ENCODE results near the gene POU2AF3.
"Not testable (repeated sequence)": the region's sequence is repeated elsewhere in the genome, so short reads cannot be mapped to it uniquely, and the experiment has no call there.

The POU2AF3 gene

GRCh38 chr11:111272420-111272819, 25.9 kb upstream of the POU2AF3 start:
- no peaks in the 10 kb centered on the region for H3K36me3 ChIP-seq (ENCODE audit: control insufficient read depth, insufficient read depth, low read length)
- no peaks in the 10 kb centered on the region for H3K27me3 ChIP-seq (ENCODE audit: control insufficient read depth, insufficient read depth, low read length)
- H3K4me1 ChIP-seq (ENCODE audit: control insufficient read depth, insufficient read depth, low read length) = no peaks in the 10 kb centered on the region
- no peak overlapping the region for H3K4me3 ChIP-seq (ENCODE audit: low read depth, low read length)
- no peak overlapping the region for H3K9ac ChIP-seq (ENCODE audit: low read length)
- H3K9me3 ChIP-seq (ENCODE audit: control insufficient read depth, insufficient read depth, low read depth, low read length) = no peaks in the 10 kb centered on the region
- H3K27ac ChIP-seq (ENCODE audit: low read depth, low read length) = no peak overlapping the region

DNA sequence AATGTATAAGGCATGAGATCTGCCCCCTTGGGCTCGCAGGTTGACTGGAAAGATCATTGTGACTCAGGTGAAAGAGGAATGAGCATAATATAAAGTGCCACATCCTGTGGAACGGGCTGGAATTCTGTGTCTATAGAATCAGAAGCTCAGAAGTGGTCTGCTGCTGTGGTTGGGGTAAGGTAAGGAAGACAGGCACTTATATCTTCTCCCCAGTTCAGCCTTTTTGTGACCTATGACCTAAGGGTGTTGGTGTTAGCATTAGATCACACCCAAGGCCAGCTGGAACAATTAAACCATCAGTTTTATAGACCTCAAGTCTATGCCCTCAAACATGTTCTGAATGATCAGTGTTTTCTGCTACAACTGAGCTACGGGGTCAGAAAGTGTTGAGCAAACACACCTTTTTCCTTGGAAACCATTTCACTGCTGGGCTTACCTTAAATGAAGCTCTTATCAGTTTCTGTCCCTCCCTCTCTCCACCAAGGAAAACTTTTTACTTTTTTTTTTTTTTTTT, 15.7 kb upstream of the POU2AF3 start:
- Histone ChIP-seq H3K4me3 (ENCODE audit: low read depth, low read length) (no peak overlapping the region), H3K27me3 (ENCODE audit: control insufficient read depth, insufficient read depth, low read length) (no peaks in the 10 kb centered on the region), H3K9ac (ENCODE audit: low read length) (no peak overlapping the region), H3K36me3 (ENCODE audit: control insufficient read depth, insufficient read depth, low read length) (no peaks in the 10 kb centered on the region), H3K4me1 (ENCODE audit: control insufficient read depth, insufficient read depth, low read length) (no peaks in the 10 kb centered on the region), H3K9me3 (ENCODE audit: control insufficient read depth, insufficient read depth, low read depth, low read length) (no peaks in the 10 kb centered on the region), H3K27ac (ENCODE audit: low read depth, low read length) (no peak overlapping the region)

GRCh38 chr11:111283945-111284481, 14.3 kb upstream of the POU2AF3 start:
- Histone ChIP-seq H3K4me3 (ENCODE audit: low read depth, low read length) (no peak overlapping the region), H3K4me1 (ENCODE audit: control insufficient read depth, insufficient read depth, low read length) (no peaks in the 10 kb centered on the region), H3K27me3 (ENCODE audit: control insufficient read depth, insufficient read depth, low read length) (no peaks in the 10 kb centered on the region), H3K9ac (ENCODE audit: low read length) (no peak overlapping the region), H3K9me3 (ENCODE audit: control insufficient read depth, insufficient read depth, low read depth, low read length) (no peaks in the 10 kb centered on the region), H3K27ac (ENCODE audit: low read depth, low read length) (no peak overlapping the region), H3K36me3 (ENCODE audit: control insufficient read depth, insufficient read depth, low read length) (no peaks in the 10 kb centered on the region)

GRCh38 chr11:111285189-111286091, 12.9 kb upstream of the POU2AF3 start:
- no peak overlapping the region for H3K4me3 ChIP-seq (ENCODE audit: low read depth, low read length)
- no peak overlapping the region for H3K9ac ChIP-seq (ENCODE audit: low read length)
- no peak overlapping the region for H3K27ac ChIP-seq (ENCODE audit: low read depth, low read length)
- no peaks in the 10 kb centered on the region for H3K27me3 ChIP-seq (ENCODE audit: control insufficient read depth, insufficient read depth, low read length)
- no peaks in the 10 kb centered on the region for H3K36me3 ChIP-seq (ENCODE audit: control insufficient read depth, insufficient read depth, low read length)
- no peaks in the 10 kb centered on the region for H3K9me3 ChIP-seq (ENCODE audit: control insufficient read depth, insufficient read depth, low read depth, low read length)
- H3K4me1 ChIP-seq (ENCODE audit: control insufficient read depth, insufficient read depth, low read length) = no peaks in the 10 kb centered on the region

- no peaks in the 10 kb centered on the region for H3K36me3 ChIP-seq (ENCODE audit: control insufficient read depth, insufficient read depth, low read length)
- H3K4me3 ChIP-seq (ENCODE audit: low read depth, low read length) = no peak overlapping the region
- no peaks in the 10 kb centered on the region for H3K4me1 ChIP-seq (ENCODE audit: control insufficient read depth, insufficient read depth, low read length)
- H3K9ac ChIP-seq (ENCODE audit: low read length) = no peak overlapping the region
- H3K27ac ChIP-seq (ENCODE audit: low read depth, low read length) = no peak overlapping the region
- no peaks in the 10 kb centered on the region; the same call in 1 of the 2 replicates for H3K27me3 ChIP-seq (ENCODE audit: control insufficient read depth, insufficient read depth, low read length)
- no peaks in the 10 kb centered on the region for H3K9me3 ChIP-seq (ENCODE audit: control insufficient read depth, insufficient read depth, low read depth, low read length)
Measured at GRCh38 chr11:111291764-111292163, 6.6 kb upstream of the POU2AF3 start.

- not testable (repeated sequence) for H3K9ac ChIP-seq (ENCODE audit: low read length); H3K9me3 ChIP-seq (ENCODE audit: control insufficient read depth, insufficient read depth, low read depth, low read length); H3K27me3 ChIP-seq (ENCODE audit: control insufficient read depth, insufficient read depth, low read length); H3K4me3 ChIP-seq (ENCODE audit: low read depth, low read length); H3K4me1 ChIP-seq (ENCODE audit: control insufficient read depth, insufficient read depth, low read length); H3K36me3 ChIP-seq (ENCODE audit: control insufficient read depth, insufficient read depth, low read length); H3K27ac ChIP-seq (ENCODE audit: low read depth, low read length)
Measured at GRCh38 chr11:111292408-111292807, 5.9 kb upstream of the POU2AF3 start.

- H3K27me3 ChIP-seq (ENCODE audit: control insufficient read depth, insufficient read depth, low read length) = peaks cover 41% of the 10 kb centered on the region
Measured at GRCh38 chr11:111296196-111296595, 2.1 kb upstream of the POU2AF3 start.

GRCh38 chr11:111297696-111298095, 650 bp upstream of the POU2AF3 start:
- no peak overlapping the region for H3K9ac ChIP-seq (ENCODE audit: low read length)
- no peak overlapping the region for H3K27ac ChIP-seq (ENCODE audit: low read depth, low read length)
- H3K4me1 ChIP-seq (ENCODE audit: control insufficient read depth, insufficient read depth, low read length) = peaks cover 7% of the 10 kb centered on the region; the same call in 1 of the 2 replicates
- H3K4me3 ChIP-seq (ENCODE audit: low read depth, low read length) = no peak overlapping the region
- H3K27me3 ChIP-seq (ENCODE audit: control insufficient read depth, insufficient read depth, low read length) = peaks cover 46% of the 10 kb centered on the region
- H3K36me3 ChIP-seq (ENCODE audit: control insufficient read depth, insufficient read depth, low read length) = no peaks in the 10 kb centered on the region
- H3K9me3 ChIP-seq (ENCODE audit: control insufficient read depth, insufficient read depth, low read depth, low read length) = no peaks in the 10 kb centered on the region

More at GRCh38 chr11:111296196-111296595, 2.1 kb upstream of the POU2AF3 start:
- Histone ChIP-seq H3K27ac (ENCODE audit: low read depth, low read length) (no peak overlapping the region), H3K4me3 (ENCODE audit: low read depth, low read length) (no peak overlapping the region), H3K4me1 (ENCODE audit: control insufficient read depth, insufficient read depth, low read length) (0 out of 2 replicates have a peak, but pooled peaks cover 4% of the 10 kb centered on the region), H3K36me3 (ENCODE audit: control insufficient read depth, insufficient read depth, low read length) (no peaks in the 10 kb centered on the region), H3K9ac (ENCODE audit: low read length) (no peak overlapping the region), H3K9me3 (ENCODE audit: control insufficient read depth, insufficient read depth, low read depth, low read length) (no peaks in the 10 kb centered on the region)

DNA sequence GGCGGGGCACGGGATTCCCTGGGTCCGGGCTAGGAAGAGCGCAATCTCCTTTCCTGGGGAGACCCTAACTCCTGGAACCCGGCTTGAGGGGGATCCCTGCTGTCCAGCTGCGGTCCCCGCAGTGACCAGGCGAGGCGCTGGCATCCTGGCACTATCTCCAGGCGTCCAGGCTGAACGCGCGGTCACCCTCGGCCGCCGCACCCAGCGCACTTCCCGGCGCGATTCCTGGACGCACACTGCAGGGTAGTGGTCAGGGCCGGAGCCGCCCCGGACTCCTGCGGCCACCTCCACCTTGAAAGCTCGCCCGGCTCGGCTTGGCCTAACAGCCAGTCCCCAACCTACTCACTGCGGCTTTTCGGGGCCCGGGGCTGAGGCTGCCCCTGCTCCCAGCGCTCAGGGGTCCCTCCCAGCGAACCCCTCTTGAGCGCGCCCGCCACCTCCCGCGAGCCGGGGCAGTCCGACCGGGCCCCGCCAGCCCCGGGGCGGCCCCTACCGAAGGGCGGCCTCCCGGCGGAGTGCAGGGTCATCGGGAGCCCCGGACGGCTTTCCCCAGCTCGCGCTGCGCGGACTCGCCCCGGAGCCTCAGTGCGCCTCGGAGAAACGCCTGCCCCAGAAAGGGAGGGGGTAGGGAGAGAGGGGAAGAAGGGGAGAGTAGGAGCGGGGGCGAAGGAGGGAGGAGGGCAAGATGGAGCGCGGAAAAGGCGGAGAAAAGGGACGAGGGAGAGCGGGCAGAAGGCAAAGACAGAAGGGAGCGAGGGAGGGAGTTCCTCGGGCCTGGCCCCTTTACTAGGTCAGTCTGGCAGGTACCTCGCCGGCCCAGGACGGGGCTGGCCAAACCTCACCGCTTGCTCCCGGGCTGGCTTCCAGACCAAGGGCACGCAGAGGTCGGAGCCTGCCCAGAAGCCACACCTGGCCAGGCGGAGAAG, 1.0 kb downstream of the POU2AF3 start:
- H3K27ac ChIP-seq (ENCODE audit: low read depth, low read length) = no peak overlapping the region
- no peaks in the 10 kb centered on the region for H3K36me3 ChIP-seq (ENCODE audit: control insufficient read depth, insufficient read depth, low read length)
- peaks cover 46% of the 10 kb centered on the region for H3K27me3 ChIP-seq (ENCODE audit: control insufficient read depth, insufficient read depth, low read length)
- H3K4me3 ChIP-seq (ENCODE audit: low read depth, low read length) = peak overlapping the region; percentile 96
- H3K4me1 ChIP-seq (ENCODE audit: control insufficient read depth, insufficient read depth, low read length) = peaks cover 16% of the 10 kb centered on the region
- H3K9me3 ChIP-seq (ENCODE audit: control insufficient read depth, insufficient read depth, low read depth, low read length) = no peaks in the 10 kb centered on the region
- H3K9ac ChIP-seq (ENCODE audit: low read length) = peak overlapping the region; percentile 68

DNA sequence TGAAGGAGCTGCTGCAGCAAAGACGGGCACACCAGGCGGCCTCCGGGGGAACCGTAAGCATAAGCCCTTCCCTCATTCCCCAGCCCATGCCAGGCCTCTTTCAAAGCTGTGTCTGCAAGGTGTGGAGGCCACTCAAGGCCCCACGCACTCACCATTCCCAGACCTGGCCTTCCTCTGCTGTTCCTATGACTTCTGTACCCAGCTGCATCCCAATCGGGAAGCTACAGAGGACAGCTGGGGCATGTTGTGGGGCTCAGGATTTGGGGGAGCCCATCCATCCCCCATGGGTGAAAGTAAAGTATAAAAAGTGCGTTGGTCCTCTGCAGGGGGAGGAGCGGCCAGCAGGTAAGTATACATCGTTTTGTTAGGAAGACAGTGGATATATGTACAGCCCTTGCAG, 2.2 kb downstream of the POU2AF3 start:
- peaks cover 46% of the 10 kb centered on the region for H3K27me3 ChIP-seq (ENCODE audit: control insufficient read depth, insufficient read depth, low read length)
- H3K9me3 ChIP-seq (ENCODE audit: control insufficient read depth, insufficient read depth, low read depth, low read length) = no peaks in the 10 kb centered on the region
- no peak overlapping the region for H3K9ac ChIP-seq (ENCODE audit: low read length)
- H3K4me3 ChIP-seq (ENCODE audit: low read depth, low read length) = no peak overlapping the region; the same call in 1 of the 2 replicates
- no peak overlapping the region for H3K27ac ChIP-seq (ENCODE audit: low read depth, low read length)
- no peaks in the 10 kb centered on the region for H3K36me3 ChIP-seq (ENCODE audit: control insufficient read depth, insufficient read depth, low read length)
- peaks cover 16% of the 10 kb centered on the region for H3K4me1 ChIP-seq (ENCODE audit: control insufficient read depth, insufficient read depth, low read length)

All from HUES6 (cell line).